Tibial artery (tissue), 4 donors: Measurements from ENCODE around the gene NCKAP1.

Experiments
- DNase-seq, 2 donors: peaks; one replicate each; pipeline ENCODE4 v3.0.0-alpha.2; 2019
- H3K27ac ChIP-seq, 2 donors: fragments of 200-600 bp; sonication (generic) in 1 of 2; 1 replicate in 1 of 2; 2 replicates in 1 of 2; pipeline ENCODE4 v1.5.1; 2018 to 2019; ENCODE audit warnings: mild to moderate bottlenecking in 1 of 2
- H3K27me3 ChIP-seq, 2 donors: fragments of 200-600 bp; sonication (generic) in 1 of 2; one replicate each; pipeline versions ENCODE4 v1.5.1 to v1.6.0; 2016 to 2019
- H3K36me3 ChIP-seq, 3 donors: fragments of 200-600 bp; sonication (generic) in 2 of 3; one replicate each; pipeline ENCODE4 v1.5.1; 2016 to 2019; ENCODE audit warnings: mild to moderate bottlenecking in 2 of 3
- H3K4me1 ChIP-seq, 4 donors: fragments of 200-600 bp; sonication (generic) in 2 of 4; 1 replicate in 3 of 4; 2 replicates in 1 of 4; pipeline ENCODE4 v1.5.1; 2016 to 2019
- H3K4me3 ChIP-seq, 2 donors: fragments of 200-600 bp; sonication (generic) in 1 of 2; 1 replicate in 1 of 2; 2 replicates in 1 of 2; pipeline ENCODE4 v1.5.1; 2018 to 2019; ENCODE audit warnings: mild to moderate bottlenecking in 2 of 2
- H3K9me3 ChIP-seq, 3 donors: fragments of 200-600 bp; sonication (generic) in 1 of 3; one replicate each; pipeline ENCODE4 v1.5.1; 2016 to 2019
- intact Hi-C: fragments of 100-400 bp; cut with DNase I; formaldehyde crosslinking; loops from one replicate; pipeline ENCODE4 v1.15.0; 2023; ENCODE audit warnings: low total_unique reads
- TF ChIP-seq, protein P1 (sequence below), 2 experiments: fragments of 200-600 bp in 1 of 2; fragments of 450-650 bp in 1 of 2; IDR thresholded peaks; one replicate each; pipeline ENCODE4 v1.5.1; 2017 to 2019; ENCODE audit warnings: antibody characterized with exemption in 2 of 2, mild to moderate bottlenecking in 1 of 2, moderate library complexity in 1 of 2

NCKAP1 gene

DNA sequence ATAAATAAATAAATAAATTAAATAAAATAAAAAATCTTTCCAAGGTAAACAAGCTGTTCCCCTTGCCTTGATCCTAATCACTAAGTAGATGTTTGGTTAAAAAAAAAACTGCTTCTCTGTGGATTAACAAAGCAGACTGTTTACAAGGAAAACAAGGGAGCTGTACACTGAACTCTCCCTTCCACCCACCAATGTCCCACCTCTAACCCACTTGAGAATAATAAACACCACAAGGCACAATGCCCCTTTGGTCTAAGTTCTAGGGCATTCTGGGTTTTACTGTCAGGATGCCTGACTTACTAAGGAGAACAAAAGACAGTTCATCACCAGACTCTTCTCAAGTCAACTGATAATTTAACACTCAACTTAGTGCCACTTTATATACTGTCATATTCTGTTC lies 83.5 kb downstream of the NCKAP1 start:
- Histone ChIP-seq H3K4me3 (no peak overlapping the region), H3K27me3 (no peaks in the 10 kb centered on the region), H3K36me3 (peaks cover 14 to 63% (median 62%) of the 10 kb centered on the region in 3 donors), H3K9me3 (no peaks in the 10 kb centered on the region), H3K4me1 (peaks cover 0 to 27% (median 2%) of the 10 kb centered on the region in 4 donors), H3K27ac (no peak overlapping the region)
- TF ChIP-seq, protein P1, sequence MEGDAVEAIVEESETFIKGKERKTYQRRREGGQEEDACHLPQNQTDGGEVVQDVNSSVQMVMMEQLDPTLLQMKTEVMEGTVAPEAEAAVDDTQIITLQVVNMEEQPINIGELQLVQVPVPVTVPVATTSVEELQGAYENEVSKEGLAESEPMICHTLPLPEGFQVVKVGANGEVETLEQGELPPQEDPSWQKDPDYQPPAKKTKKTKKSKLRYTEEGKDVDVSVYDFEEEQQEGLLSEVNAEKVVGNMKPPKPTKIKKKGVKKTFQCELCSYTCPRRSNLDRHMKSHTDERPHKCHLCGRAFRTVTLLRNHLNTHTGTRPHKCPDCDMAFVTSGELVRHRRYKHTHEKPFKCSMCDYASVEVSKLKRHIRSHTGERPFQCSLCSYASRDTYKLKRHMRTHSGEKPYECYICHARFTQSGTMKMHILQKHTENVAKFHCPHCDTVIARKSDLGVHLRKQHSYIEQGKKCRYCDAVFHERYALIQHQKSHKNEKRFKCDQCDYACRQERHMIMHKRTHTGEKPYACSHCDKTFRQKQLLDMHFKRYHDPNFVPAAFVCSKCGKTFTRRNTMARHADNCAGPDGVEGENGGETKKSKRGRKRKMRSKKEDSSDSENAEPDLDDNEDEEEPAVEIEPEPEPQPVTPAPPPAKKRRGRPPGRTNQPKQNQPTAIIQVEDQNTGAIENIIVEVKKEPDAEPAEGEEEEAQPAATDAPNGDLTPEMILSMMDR (IDR thresholded peaks at IDR 0.05), result no peak
- intact Hi-C loops, result no loop called here
- DNase-seq, result no peak

DNA sequence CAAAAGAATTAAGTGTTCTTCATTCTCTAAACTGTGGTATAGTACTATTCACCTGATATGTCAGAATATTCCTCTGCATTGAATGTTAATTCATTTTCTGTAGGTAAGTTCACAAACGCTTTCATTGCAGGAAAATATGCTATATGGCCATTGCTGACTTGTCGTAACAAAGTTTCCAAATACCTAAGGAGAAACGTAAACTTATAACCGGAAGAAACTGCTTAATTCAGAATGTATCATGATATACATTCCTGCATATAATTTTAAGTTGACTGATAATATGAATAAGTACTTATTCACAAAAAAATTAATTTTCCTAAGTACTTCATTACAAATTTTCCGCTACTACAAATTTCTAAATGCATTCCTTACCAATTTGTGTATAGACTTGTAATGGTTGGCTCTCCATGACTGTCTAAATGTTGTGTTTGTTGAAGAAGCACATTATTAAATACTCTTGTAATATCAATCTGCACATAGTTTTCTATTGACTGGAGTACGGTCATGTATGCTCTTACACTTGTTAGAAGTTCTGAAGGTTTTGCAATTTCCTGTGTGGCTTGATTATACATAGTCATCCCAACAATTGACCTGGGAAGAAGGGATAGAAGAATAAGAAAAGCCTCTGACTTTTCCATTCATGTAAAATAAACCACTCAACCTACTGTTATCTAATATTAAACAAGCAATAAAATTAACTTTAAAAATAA lies 85.4 kb downstream of the NCKAP1 start:
- no peak for DNase-seq
- Histone ChIP-seq H3K27ac (no peak overlapping the region), H3K4me3 (no peak overlapping the region), H3K4me1 (peaks cover 0 to 22% (median 0%) of the 10 kb centered on the region in 4 donors), H3K9me3 (no peaks in the 10 kb centered on the region), H3K27me3 (no peaks in the 10 kb centered on the region), H3K36me3 (peaks cover 14 to 55% (median 53%) of the 10 kb centered on the region in 3 donors)
- intact Hi-C loops, result no loop called here
- TF ChIP-seq, protein P1 (IDR thresholded peaks at IDR 0.05), result no peak

DNA sequence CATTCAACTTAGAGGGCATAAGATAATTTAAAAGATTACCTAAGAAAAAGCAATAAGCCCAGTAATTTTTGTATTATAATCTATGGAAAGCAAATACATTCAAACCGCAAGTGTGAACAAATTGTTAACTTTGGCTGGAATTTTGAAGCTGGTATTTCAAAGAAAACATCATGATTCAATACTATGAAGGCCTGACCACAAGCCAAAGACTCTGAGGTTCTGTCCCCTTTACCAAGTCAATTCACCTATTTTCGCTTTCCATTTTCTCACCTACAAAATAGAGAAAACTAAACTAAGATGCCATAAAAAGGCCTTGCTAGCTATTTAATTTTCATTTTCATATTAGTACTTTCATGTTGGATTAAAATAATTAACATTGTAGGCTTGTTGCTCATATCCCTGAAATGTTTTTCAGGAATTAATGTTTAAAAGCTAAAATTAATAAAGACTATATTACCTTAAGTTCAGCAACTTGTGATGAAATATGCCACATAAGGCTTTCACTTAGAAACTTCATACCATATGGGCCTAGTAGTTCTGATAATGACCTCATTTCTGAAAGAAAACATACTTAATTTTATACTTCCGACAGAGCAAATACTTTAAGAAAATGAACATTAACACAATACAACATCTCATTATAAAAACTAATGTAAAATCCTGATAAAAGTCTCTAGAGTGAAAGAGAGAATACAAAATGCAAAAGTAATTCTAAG lies 86.2 kb downstream of the NCKAP1 start:
- H3K36me3 ChIP-seq, result peaks cover 17 to 54% (median 53%) of the 10 kb centered on the region in 3 donors
- intact Hi-C loops, result no loop called here
- no peaks in the 10 kb centered on the region for H3K27me3 ChIP-seq

DNA sequence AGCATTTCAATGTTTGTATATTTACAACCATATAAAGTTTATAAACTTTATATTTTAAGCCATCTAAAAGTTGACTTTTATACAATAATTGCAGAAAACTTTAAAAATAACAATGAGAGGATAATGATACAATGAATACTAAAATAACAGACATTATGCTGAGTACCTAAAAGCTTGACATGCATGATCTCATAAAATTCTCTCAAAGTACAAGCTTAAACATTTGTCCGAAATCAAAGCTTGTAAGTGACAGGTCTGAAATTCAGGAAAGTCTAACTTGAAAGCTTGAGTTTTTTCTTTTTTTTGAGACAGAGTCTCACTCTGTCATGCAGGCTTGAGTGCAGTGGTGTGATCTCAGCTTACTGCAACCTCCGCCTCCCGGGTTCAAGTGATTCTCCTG lies 87.7 kb downstream of the NCKAP1 start:
- no peak for DNase-seq
- Histone ChIP-seq H3K27me3 (no peaks in the 10 kb centered on the region), H3K9me3 (no peaks in the 10 kb centered on the region), H3K4me3 (no peak overlapping the region), H3K4me1 (peaks cover 0 to 12% (median 0%) of the 10 kb centered on the region in 4 donors), H3K36me3 (peaks cover 18 to 52% (median 48%) of the 10 kb centered on the region in 3 donors), H3K27ac (no peak overlapping the region)
- intact Hi-C loops, result no loop called here
- TF ChIP-seq, protein P1 (IDR thresholded peaks at IDR 0.05), result no peak

More for the DNA sequence above, 86.2 kb downstream of the NCKAP1 start:
- Histone ChIP-seq H3K27ac (no peak overlapping the region), H3K4me3 (no peak overlapping the region), H3K4me1 (peaks cover 0 to 14% (median 0%) of the 10 kb centered on the region in 4 donors), H3K9me3 (no peaks in the 10 kb centered on the region)
- no peak for DNase-seq
- TF ChIP-seq, protein P1 (IDR thresholded peaks at IDR 0.05), result no peak

- H3K9me3 ChIP-seq, result no peaks in the 10 kb centered on the region
- intact Hi-C loops, result no loop called here
- no peak overlapping the region for H3K27ac ChIP-seq
- H3K27me3 ChIP-seq, result no peaks in the 10 kb centered on the region
- TF ChIP-seq, protein P1 (IDR thresholded peaks at IDR 0.05), result no peak
- H3K4me1 ChIP-seq, result peaks cover 0 to 12% (median 0%) of the 10 kb centered on the region in 4 donors
- H3K4me3 ChIP-seq, result no peak overlapping the region
- H3K36me3 ChIP-seq, result peaks cover 18 to 57% (median 55%) of the 10 kb centered on the region in 3 donors
- DNase-seq, result no peak
Measured at GRCh38 chr2:182949572-182950189, 88.6 kb downstream of the NCKAP1 start.
